A673 (cell line): ENCODE data around the gene OLFML1. TPM values are rescaled to one million over a fixed set of nuclear protein-coding genes. Genes with fewer than 3 reads are reported as not detected.

Experiments
- BruUV-seq: library from RNA; stranded (reverse); fragments of 400-500 nt; replicated peaks from 2 replicates; lab custom pipeline; 2021; lab: Mats Ljungman, UMichigan
- CTCF ChIA-PET: fragments of 300-600 bp; sonication (Branson Sonifier 250); formaldehyde crosslinking; loops from one replicate; lab custom pipeline; 2022; ENCODE audit warnings: antibody characterized with exemption; lab: Charles Lee
- POLR2A ChIA-PET: fragments of 300-600 bp; sonication (Branson Sonifier 250); formaldehyde crosslinking; loops from one replicate; lab custom pipeline; 2022; ENCODE audit warnings: antibody characterized with exemption; ENCODE audit not compliant: low non-redundant PET; lab: Charles Lee
- DNase-seq: peaks from one replicate; pipeline ENCODE4 v3.0.0-alpha.2; 2015; ENCODE audit warnings: low spot score
- H3K27ac ChIP-seq: fragments of 200-600 bp; sonication (generic); 2 replicates; pipeline ENCODE4 v1.5.1; 2016; ENCODE audit warnings: mixed run types, low read depth, mild to moderate bottlenecking, mixed read lengths, antibody characterized with exemption, low read length; ENCODE audit not compliant: poor library complexity, severe bottlenecking
- H3K27me3 ChIP-seq: fragments of 200-600 bp; sonication (generic); replicated peaks from 2 replicates; pipeline ENCODE4 v1.6.1; 2017; ENCODE audit warnings: mixed run types, low read depth, mild to moderate bottlenecking, mixed read lengths, antibody characterized with exemption, low read length; ENCODE audit not compliant: insufficient read depth, poor library complexity
- H3K36me3 ChIP-seq: fragments of 200-600 bp; sonication (generic); 2 replicates; pipeline ENCODE4 v1.6.1; 2016; ENCODE audit warnings: mixed run types, mild to moderate bottlenecking, mixed read lengths, antibody characterized with exemption, low read length; ENCODE audit not compliant: insufficient read depth, poor library complexity, severe bottlenecking
- H3K4me1 ChIP-seq: fragments of 200-600 bp; sonication (generic); 2 replicates; pipeline ENCODE4 v1.6.1; 2017; ENCODE audit warnings: mixed run types, mild to moderate bottlenecking, mixed read lengths, antibody characterized with exemption, low read length; ENCODE audit not compliant: insufficient read depth, poor library complexity, severe bottlenecking
- H3K4me3 ChIP-seq: fragments of 200-600 bp; sonication (generic); 2 replicates; pipeline ENCODE4 v1.5.1; 2016; ENCODE audit warnings: low read depth, mixed run types, mild to moderate bottlenecking, mixed read lengths, low read length; ENCODE audit not compliant: poor library complexity, severe bottlenecking
- H3K9me3 ChIP-seq: fragments of 200-600 bp; sonication (generic); 2 replicates; pipeline ENCODE4 v1.6.1; 2016; ENCODE audit warnings: mixed run types, low read depth, mild to moderate bottlenecking, mixed read lengths, antibody characterized with exemption, low read length; ENCODE audit not compliant: poor library complexity, severe bottlenecking
- CTCF ChIP-seq: fragments of 300-800, 200-600 bp; sonication (generic); conservative IDR thresholded peaks from 2 replicates; pipeline ENCODE4 v1.5.1; 2017; ENCODE audit warnings: low read depth, mild to moderate bottlenecking, antibody characterized with exemption, low read length, moderate library complexity, mixed read lengths
- EZH2 ChIP-seq: fragments of 200-600 bp; sonication (generic); IDR thresholded peaks from 2 replicates; pipeline ENCODE4 v1.6.1; 2017; ENCODE audit warnings: borderline replicate concordance, low read depth, mild to moderate bottlenecking, mixed read lengths, antibody characterized with exemption, low read length; ENCODE audit not compliant: poor library complexity, severe bottlenecking
- intact Hi-C: fragments of 100-400 bp; cut with micrococcal nuclease; formaldehyde crosslinking; loops from one replicate; pipeline ENCODE4 v1.10.0; 2022; ENCODE audit not compliant: unreplicated experiment
- total RNA-seq: library from RNA; stranded (reverse); gene quantifications from 2 replicates; pipeline ENCODE4 v1.2.3, GENCODE V29; 2021

The OLFML1 gene
- total RNA-seq, 1 experiment from 2014 or later = not detected

- Histone ChIP-seq H3K27me3 (peaks cover 2% of the 10 kb centered on the region), H3K36me3 (no peaks in the 10 kb centered on the region), H3K4me1 (no peaks in the 10 kb centered on the region), H3K4me3 (no peak overlapping the region), H3K27ac (no peak overlapping the region), H3K9me3 (no peaks in the 10 kb centered on the region)
- CTCF ChIA-PET = no interaction called here
- DNase-seq = no peak
- intact Hi-C loops = no loop called here
- no TSS peak for BruUV-seq
- POLR2A ChIA-PET = no interaction called here
- TF ChIP-seq EZH2 = no peak
- no peak for TF ChIP-seq CTCF
Observed at GRCh38 chr11:7486098-7486780, 933 bp downstream of the OLFML1 start.

GRCh38 chr11:7486781-7487140, 1.5 kb downstream of the OLFML1 start:
- H3K36me3 ChIP-seq = no peaks in the 10 kb centered on the region
- H3K27me3 ChIP-seq = peaks cover 2% of the 10 kb centered on the region
- H3K4me1 ChIP-seq = no peaks in the 10 kb centered on the region
- no peak for TF ChIP-seq EZH2
- no peak for TF ChIP-seq CTCF
- DNase-seq = no peak
- intact Hi-C loops = no loop called here
- no peak overlapping the region for H3K27ac ChIP-seq
- H3K9me3 ChIP-seq = no peaks in the 10 kb centered on the region
- H3K4me3 ChIP-seq = no peak overlapping the region
- ChIA-PET POLR2A (no interaction called here), CTCF (no interaction called here)
- BruUV-seq = no TSS peak

- no TSS peak for BruUV-seq
- CTCF ChIA-PET = no interaction called here
Observed at GRCh38 chr11:7487360-7487759, 2.1 kb downstream of the OLFML1 start.

More at GRCh38 chr11:7487360-7487759, 2.1 kb downstream of the OLFML1 start:
- no peak overlapping the region for H3K4me3 ChIP-seq
- no peak overlapping the region for H3K27ac ChIP-seq
- no peak for DNase-seq
- H3K27me3 ChIP-seq = peaks cover 2% of the 10 kb centered on the region
- no peaks in the 10 kb centered on the region for H3K4me1 ChIP-seq
- intact Hi-C loops = no loop called here
- no peaks in the 10 kb centered on the region for H3K9me3 ChIP-seq
- POLR2A ChIA-PET = no interaction called here
- TF ChIP-seq EZH2 = no peak
- no peak for TF ChIP-seq CTCF
- H3K36me3 ChIP-seq = no peaks in the 10 kb centered on the region
